ENCODE results near the gene WRAP73. TPM values are rescaled to one million over a fixed set of nuclear protein-coding genes. Genes with fewer than 3 reads are reported as not detected.
A peak's percentile ranks its signal among the peaks of the same experiment; 100 is the strongest.
"Not testable (repeated sequence)": the region's sequence is repeated elsewhere in the genome, so short reads cannot be mapped to it uniquely, and the experiment has no call there.

The WRAP73 gene
- total RNA-seq, 2 donors from 2014 or later, result 11.3 to 11.8 TPM

DNA sequence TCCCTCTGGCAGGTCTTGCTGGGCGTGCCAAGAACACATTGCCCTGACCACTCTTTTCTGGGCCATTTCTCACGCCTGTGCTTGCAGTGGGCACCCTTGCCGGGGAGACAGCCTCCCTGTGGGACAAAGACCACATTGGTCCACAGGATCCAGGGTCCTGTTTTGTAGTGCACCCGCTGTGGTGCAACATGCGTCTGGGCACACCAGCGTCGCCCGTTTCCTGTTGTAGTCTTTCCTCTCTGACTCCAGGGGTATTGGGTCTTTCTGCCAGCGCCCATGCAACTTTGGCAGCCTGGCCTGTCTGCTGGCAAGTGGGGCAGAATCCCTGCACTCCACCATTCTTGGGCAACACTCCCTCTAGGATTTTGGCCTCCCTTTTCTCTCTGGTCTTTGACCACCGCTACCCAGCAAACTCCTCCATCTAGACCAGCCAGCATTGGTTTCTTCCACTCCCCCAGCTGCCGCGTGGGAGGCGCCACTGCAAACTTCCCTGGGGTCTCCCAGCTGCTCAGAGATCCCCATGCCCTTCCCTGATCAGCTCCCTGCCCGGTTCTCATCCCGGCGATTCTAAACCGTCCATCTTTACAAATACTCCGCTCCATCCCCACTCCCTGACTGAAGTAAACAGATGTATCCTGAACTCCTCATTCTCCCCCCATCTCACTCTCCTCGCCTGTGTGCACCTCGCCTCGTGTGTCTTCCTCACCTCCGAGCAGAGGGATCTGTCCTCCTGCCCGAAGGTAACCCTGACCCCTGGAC, 26.3 kb downstream of the WRAP73 start:
- no peak for DNase-seq
- ATAC-seq, result no peak
- intact Hi-C loops (cut with DNase I), result no loop called here

DNA sequence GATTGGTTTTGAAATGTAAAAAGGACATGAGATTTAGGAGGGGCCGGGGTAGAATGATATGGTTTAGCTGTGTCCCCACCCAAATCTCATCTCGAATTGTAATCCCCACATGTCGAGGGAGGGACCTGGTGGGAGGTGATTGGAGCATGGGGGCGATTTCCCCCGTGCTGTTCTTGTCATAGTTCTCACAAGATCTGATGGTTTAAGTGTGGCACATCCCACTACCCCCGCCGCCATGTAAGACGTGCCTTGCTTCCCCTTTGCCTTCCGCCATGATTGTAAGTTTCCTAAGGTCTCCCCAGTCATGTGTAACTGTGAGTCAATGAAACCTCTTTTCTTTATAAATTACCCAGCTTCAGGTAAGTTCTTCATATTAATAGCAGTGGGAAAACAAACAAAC, 27.8 kb downstream of the WRAP73 start:
- DNase-seq; ATAC-seq; intact Hi-C loops (cut with DNase I): not testable (repeated sequence)

GRCh38 chr1:3621151-3621671, 28.7 kb downstream of the WRAP73 start:
- intact Hi-C loops (cut with DNase I); ATAC-seq; DNase-seq: not testable (repeated sequence)

- intact Hi-C loops (cut with DNase I), result loop anchor here in 1 of 2 donors (1.0 kb wide), 1 partner anchor 129 kb away; no protein-coding TSS in a partner anchor
- no peak for DNase-seq
- no peak for ATAC-seq
These were observed 29.2 kb downstream of the WRAP73 start for GRCh38 chr1:3620708-3621107.

DNA sequence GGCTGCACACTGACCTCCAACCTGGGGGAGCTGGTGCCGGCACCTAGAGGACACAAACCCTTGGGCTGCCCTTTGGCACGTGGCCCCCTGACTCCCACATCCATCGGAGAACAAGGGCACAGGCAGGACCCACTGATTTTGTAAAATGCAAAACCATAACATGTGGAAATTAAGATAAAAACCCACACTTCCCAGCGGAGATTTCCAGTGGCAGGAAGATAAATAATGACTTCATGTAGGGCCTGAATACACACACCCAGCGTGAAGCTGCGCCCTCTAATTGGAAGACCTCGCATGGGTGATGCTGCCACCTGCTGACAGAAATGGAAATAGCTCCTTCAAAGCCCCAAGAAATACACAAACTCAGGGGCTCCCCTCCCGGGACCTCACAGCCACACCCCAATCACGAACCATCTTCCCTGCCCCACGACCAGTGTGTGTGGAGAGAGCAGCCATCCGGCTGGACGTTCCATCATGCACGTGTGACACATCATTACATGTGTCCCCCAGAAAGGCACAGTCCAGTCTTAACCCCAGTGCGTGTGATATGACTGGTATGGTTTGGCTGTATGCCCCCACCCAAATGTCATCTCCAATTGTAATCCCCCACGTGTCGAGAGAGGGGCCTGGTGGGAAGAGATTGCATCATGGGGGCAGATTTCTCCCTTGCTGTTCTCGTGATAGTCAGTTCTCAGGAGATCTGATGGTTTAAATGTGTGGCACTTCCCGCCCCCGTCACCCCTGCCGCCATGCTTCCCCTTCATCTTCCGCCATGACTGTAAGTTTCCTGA, 30.8 kb downstream of the WRAP73 start:
- DNase-seq (peak; percentile 77), ATAC-seq (peak; percentile 72 to 82)
- intact Hi-C loops (cut with DNase I), result loop anchor here (2.0 to 5.0 kb wide), 3 partner anchors 54 to 128 kb away; no protein-coding TSS in a partner anchor

GRCh38 chr1:3618531-3618880, 31.4 kb downstream of the WRAP73 start:
- intact Hi-C loops (cut with DNase I), result loop anchor here (2.0 to 5.0 kb wide), 3 partner anchors 54 to 128 kb away; no protein-coding TSS in a partner anchor
- DNase-seq (no peak), ATAC-seq (no peak)

DNA sequence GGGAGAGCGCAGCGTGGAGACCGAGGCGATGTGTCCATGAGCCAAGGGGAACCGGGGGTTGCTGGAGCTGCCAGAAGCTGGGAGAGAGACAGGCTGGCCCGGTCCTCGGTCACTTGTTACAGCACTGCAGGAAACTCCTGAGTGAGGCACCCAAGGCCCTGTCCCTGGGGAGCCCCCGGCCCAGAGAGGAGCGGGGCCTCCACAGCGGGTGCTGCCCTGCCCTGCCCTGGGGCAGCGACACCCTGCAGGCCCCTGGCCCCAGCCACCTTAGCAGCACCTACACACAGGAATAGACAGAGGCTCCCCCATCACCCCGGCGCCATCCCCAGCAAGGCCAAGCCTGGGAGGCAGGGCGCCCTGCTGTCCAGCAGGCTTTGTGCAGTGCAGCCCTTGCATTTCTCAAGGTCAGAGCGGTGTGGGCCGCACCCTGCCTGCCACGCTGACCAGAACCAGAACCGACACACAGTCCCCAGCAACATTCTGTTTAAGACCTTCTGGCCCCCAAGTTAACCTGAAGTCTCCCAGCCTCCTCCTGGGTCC, 32.0 kb downstream of the WRAP73 start:
- no peak for DNase-seq
- intact Hi-C loops (cut with DNase I), result loop anchor here (2.0 to 5.0 kb wide), 3 partner anchors 53 to 127 kb away; no protein-coding TSS in a partner anchor
- no peak for ATAC-seq

DNA sequence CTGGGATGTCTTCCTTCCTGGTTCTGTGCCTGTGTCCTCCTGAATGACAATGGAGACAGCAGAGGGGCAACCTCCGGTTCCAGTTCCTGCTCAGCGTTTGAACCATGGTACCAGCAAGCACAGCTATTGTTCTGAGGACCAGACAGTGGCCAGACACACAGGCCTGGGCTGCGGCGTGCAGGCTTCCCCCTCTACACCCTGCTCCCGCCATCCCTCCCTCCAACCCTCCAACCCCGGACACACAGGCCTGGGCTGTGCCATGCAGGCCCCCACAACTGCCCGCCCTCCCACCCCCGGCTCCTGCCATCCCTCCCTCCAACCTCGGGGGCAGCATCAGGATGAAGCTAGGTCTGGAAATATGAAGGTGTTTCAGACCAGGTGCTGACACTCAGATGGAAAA, 33.0 kb downstream of the WRAP73 start:
- DNase-seq (no peak), ATAC-seq (no peak)
- intact Hi-C loops (cut with DNase I), result loop anchor here in 1 of 2 donors (5.0 kb wide), 1 partner anchor 55 kb away; no protein-coding TSS in a partner anchor

DNA sequence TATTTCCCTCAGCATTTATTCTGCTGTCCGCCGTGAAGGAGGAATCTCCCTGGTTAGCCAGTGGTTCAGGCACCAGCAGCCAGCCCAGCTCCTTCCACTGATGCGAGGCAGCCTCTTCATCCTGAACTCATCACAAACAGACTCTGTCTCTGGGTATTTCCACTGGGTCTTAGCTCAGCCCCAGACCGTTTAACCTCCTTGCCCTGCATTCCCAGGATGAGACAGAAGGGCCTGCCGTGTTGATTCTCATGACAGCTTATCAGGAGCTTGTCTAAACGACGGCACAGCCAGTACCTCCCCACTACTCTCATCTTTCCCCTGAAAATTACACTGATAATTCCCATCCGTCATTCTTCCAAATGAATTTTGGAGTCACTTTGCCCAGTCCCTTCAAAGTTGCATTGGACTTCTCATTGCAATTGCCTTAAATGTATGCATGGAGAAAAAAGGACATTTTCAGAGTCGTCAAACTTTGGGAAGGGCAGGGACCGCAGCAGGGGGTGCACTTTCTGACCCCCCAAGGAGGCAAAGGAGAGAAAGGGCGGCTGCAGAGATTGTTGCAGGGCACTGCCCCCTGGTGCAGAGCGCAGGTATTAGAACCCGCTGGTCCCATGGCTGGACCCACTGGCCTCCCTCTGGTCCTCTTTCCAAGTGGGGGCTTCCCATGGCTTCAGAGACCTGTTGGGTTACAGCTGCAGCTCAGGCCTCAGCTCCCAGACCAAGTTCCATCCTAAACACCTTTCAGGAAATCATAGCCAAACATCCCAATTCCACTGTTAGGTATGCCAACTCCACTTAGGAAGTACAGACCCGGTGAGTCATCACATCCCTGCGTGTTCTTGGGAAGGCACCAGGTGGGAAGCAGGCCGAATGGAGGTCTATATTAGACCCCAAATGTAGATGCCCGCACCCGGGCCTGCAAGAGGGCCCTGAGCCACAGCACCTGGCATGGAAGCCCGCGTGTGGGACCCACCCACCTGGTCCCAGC, 34.9 kb downstream of the WRAP73 start:
- ATAC-seq (peak in 1 of 2 donors; percentile 7), DNase-seq (no peak)
- intact Hi-C loops (cut with DNase I), result loop anchor here in 1 of 2 donors (5.0 kb wide), 1 partner anchor 53 kb away; no protein-coding TSS in a partner anchor

GRCh38 chr1:3612123-3612522, 37.8 kb downstream of the WRAP73 start:
- intact Hi-C loops (cut with DNase I), result no loop called here
- DNase-seq (no peak), ATAC-seq (no peak)

DNA sequence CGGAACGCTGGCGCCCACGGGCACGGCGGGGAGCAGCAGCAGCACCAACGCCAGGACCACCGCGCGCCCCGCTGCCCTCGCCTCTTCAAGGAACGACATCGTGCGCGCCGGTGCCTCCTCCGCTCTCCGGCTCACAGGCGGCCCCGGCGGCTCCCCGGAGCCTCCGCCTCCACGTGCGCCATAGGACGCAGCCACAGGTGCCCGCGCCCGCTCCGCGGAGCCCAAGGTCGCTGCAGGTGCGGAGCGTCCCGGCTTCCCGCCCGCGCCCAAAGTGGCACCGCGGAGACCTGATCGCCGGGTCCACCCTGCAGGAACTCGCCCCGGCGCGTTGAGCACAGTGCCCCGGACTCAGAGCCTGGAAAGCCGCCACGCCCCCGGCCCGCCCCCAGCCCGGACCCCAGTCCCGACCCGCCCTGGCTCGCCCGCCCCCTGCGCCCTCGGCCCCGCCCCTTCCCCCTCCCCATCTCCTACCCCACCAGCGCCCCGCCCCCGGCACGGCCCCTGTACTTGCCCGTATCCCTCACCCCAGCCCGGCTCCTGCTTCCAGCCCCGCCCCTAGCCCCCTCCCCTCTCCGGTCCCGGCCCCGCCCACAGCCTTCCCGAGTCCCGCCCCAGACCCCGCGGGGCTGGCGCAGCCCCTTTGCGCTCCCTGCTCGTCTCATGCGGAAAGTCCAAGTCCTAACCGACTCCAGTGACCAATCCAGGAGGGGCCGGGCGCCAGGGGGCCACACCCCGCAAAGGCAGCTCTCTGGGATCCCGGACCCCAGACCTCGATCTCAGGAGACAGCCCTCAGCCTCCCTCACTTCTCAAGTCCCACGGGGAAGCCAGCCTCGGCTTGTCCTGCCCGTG, 38.5 kb downstream of the WRAP73 start, which contains the start of gene MEGF6:
TSS of gene MEGF6 (minus strand) at position 339 of the 850 bp plus-strand sequence. CDS start at position 99, 240 bp downstream.
- intact Hi-C loops (cut with DNase I), result no loop called here
- ATAC-seq (peak; percentile 86 to 88), DNase-seq (peak; percentile 87)

GRCh38 chr1:3610527-3611169, 39.3 kb downstream of the WRAP73 start:
- intact Hi-C loops (cut with DNase I), result no loop called here
- ATAC-seq, result peak in 1 of 2 donors; percentile 13
- DNase-seq, result no peak

DNA sequence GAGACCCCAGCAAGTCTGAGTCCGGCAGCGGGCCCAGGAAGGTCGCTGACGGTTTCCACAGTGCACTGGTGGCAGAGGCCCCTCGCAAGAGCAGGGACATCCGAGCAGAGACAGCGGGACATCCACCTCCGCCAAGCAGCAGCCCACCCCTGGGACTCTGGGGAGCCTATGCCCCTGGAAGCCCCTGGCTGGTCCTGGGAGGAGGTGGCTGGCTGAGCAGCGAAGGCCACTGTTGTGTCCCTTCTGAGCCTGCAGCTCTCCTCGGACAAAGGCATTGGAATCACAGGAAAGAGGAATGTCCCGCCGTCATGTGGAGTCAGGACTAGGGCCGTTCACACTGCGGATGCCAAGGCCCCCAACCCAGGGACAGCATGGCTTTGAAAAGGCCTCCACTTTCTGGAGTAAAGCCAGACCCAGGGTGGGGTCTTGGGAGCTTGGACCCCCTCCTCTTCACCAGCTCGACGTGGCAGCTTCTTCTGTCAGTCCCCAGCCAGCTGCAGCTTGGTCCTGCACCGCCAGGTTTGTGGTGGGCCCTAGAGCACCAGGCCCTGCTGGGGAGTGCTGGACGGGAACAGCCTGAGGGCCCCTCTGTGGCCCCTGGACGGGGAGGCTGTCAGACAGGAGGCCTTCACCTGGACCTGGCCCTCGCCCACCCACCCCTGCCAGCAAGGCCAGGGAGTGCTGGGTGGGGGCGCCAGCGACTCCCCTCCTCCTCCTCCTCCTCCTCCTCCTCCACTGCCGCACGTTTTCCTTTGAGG, 40.0 kb downstream of the WRAP73 start:
- ATAC-seq (no peak), DNase-seq (no peak)
- intact Hi-C loops (cut with DNase I), result no loop called here

DNA sequence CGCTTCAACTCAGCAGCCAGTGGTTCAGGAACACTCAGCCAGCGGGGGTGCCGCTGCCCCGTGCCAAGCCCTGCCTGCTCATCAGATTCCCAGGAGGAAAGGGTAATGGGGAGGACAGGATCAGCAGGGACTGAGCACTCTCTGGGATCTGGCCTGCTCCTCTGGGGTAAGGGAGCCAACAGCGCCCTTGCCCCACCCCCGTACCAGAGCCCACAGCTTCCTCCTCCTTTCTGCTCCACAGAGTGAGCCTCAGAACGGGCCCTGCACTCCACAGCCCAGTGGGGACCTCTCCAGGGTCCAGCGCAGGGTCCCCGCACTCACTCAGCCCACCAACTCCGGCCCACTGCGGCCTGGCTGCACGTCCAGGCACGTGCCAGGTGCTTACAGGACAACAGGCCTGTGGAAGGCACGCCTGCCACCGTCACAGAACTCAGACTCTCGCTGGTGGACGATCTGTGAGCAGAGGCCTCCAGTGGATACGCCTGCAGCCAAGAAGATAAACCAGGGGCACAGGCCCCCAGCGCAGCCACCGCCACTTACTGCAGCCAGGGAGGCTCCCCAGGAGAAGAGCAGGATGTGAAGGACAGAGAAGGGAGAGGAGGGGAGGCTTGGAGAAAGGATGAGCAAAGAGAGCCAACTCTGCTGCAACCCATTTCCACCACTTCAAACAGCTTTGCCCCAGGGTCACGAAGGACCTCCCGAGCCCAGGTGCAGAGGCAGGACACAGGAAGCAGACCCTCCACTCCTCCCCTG, 40.7 kb downstream of the WRAP73 start:
- DNase-seq (no peak), ATAC-seq (no peak)
- intact Hi-C loops (cut with DNase I), result no loop called here

DNA sequence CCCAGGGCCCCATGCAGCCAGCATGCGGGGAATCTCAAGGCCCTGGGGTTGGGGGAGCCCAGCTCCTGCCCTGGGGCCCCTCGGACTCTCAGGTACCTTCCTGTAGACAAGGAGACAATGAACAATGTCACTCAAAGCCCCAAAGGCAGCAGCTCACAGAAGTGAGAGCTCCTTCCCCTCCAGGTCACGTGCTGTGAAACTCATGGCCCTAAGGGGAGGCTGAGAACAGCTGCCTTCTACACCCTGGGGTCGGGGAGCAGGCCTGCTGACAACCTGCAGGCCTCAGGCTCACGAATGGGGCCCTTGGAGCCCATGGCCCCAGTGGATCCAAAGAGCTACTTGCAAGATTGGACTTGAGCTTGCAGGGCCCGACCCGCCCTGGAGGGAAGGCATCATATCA, 41.7 kb downstream of the WRAP73 start:
- ATAC-seq (no peak), DNase-seq (no peak)
- intact Hi-C loops (cut with DNase I), result no loop called here

- DNase-seq (no peak), ATAC-seq (no peak)
- intact Hi-C loops (cut with DNase I), result no loop called here
These were observed 42.2 kb downstream of the WRAP73 start for GRCh38 chr1:3607703-3608065.
